GM19043 (cell line): ENCODE results near the gene IRAK1.

ENCODE experiments used
- ATAC-seq: cut with Tn5 transposase; IDR thresholded peaks from one replicate; pipeline ENCODE4 v1.9.1; 2021; ENCODE audit warnings: low read depth; ENCODE audit not compliant: unreplicated experiment

IRAK1 gene

DNA sequence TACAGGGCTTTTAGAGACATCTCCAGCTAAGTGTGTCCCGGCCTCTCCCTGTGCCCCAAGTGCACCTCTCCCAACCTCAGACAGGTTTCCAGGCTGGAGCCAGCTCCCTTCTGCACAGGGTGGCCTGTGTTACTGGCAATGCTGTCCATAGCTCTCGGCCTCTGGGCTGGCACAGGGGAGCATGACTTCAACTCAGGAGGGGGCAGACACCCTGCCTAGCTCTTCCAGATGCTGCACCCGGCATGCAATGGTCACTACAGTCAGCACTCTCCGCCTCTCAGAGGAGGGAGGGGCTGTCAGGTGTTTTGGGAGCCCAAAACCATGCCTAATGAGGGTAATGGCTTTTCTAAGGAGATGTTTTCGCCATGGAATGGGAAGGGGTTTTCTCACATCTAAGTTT, 2.4 kb upstream of the IRAK1 start:
- ATAC-seq, result no peak

- ATAC-seq, result no peak
Measured at GRCh38 chrX:154021131-154021611, 1.5 kb upstream of the IRAK1 start.

DNA sequence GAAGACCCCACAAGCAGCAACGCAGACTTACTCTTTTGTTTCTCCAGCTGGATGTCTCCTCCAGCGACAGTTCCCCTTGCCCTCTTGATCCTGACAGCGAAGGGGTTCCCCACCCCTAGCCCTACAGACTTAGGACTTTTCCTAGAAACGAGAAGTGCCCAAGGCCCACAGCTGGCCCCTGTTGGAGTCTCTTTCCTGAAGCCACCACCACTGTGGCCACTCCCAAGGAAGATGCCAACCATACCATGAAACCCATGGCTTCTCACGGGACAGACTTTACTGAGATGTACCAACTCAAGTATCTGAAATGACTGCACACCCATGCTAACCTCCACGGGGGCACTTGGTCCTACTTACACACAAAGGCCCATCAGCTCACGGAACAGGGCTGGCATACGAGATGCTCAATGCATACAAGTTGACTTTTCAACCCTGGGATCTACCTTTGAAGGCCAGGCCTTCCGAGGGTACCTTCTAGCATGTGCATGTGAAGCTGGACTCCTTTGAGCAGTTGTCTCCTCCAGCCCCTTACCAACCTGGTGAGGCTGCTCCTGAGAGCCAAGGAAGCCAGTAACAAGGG, 924 bp upstream of the IRAK1 start:
- no peak for ATAC-seq

DNA sequence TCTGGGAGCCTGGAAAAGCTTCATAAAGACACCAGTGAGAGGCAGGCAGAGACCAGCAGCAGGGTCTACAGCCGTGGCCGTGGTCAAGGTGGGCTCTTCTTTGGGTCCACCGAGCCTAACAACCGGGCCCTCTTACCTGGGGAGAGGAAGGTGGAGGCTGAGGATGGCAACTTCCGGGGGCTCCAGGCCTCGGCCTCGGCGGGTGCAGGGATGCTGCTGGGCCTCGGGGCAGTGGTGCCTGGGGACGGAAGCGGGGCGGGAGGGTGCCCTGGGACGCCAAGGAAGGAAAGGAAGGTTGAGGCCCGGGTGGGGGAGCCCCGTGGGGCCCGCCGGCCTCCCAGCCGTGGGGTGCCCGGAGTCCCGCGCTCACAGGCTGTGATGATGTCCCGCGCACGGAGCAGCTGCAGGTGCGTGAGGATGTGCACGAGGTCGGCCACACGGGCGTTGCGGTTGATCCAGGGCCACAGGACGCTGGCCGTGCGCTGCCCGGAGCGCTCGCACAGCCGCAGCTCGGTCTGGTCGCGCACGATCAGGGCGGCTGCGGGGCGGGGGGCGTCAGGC, 561 bp downstream of the IRAK1 start:
- ATAC-seq, result no peak

- no peak for ATAC-seq
Measured at GRCh38 chrX:154018518-154019060, 1.1 kb downstream of the IRAK1 start.

DNA sequence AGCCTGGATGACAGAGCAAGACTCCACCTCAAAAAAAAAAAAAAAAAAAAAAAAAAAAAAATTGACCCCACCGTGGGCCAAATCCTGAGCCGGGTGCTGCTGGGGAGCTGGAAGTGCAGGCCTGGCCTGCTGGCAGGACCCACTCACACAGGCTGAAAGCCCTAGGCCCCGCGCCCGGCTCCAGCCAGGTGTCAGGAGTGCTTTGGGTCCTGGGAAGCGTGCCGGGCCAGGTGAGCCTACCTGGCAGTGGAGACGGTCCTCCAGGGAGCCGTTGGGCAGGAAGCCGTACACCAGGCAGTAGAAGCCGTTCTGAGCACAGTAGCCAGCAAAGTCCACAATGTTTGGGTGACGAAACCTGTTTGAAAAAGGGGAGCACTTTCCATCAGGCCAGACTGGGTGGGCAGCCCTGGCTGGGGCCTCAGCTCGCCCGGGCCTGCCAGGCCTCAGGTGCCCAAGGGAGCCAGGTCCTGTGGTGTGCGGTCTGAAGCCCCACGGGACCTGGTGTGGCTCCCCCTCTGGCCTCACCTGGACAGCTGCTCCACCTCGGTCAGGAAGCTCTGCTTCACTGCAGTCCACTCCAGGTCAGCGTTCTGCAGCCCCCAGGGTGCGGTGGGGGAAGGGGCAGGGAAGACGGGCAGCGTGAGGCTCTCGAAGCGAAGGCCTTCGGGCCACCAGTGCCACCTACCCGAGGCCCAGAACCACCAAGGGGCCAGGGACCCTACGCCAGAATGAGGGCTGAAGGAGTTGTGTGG, 1.8 kb downstream of the IRAK1 start:
- ATAC-seq, result no peak

- no peak for ATAC-seq
Measured at GRCh38 chrX:154016366-154017076, 3.2 kb downstream of the IRAK1 start.

DNA sequence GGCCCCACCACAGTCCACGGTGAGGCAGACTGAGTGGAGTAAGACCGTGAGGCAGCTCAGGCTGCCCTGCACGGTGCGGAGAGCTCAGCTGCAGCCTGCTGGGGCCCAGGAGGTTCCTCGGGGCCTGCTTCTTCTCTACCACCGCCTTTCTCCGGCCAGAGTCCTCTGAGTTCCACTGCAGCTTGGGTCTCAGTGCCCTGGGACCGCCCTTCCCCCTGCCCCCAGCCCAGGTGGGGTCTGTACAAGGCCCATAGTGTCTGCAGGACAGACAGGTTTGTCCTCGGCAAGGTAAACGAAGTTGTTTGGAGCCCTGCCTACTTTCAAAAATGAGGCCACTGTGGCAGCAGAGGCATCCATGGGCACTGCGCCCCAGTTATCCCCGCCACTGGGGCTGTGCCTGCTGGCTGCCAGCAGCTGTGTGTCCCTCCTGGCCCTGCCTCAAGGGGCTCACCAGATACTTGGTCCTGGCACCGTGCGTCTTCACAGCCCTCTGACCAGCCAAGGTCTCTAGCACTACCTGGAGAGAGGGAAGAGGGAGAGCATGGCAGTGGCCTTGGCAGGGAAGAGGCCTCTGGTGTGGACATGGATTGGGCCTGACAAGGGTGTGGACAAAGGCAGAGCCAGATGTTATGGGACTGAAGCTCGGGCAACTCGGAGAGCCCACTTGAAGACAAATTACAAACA, 4.0 kb downstream of the IRAK1 start:
- ATAC-seq, result no peak

- ATAC-seq, result no peak
Measured at GRCh38 chrX:154014429-154015380, 5.0 kb downstream of the IRAK1 start.

DNA sequence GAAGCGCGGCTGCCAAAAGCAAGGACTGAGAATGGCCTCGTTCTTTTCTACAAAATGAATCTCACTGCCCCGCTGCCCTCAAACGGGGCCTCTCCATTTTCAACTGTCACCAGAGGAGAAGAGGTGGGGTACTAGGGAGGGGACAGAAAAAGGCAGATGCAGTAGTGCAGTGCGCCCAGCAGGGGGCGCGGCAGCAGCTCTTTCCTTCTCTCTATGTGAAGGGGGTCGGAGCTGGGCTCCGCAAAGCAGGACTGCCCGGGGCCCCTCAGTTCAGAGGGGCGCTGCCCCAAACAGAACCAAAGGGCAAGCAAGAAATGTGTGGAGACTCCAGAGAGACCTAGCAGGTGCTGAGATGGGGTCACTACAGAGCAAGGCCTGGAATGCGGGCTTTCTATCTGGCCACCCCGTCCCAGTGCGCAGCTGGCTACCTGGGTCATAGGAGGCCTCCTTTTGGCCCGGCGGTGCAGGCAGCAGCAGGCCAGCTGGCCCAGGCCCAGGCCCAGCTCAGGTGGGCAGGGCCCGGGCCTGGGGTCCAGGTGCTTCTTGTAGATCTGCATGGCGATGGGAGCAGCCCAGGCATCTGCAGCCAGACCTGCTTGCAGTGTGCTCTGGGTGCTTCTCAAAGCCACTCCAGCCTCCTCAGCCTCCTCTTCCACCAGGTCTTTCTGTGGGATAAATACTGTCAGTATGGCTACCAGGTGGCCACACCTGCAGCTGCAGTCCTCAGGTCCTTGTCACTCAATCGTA, 5.9 kb downstream of the IRAK1 start:
- no peak for ATAC-seq

DNA sequence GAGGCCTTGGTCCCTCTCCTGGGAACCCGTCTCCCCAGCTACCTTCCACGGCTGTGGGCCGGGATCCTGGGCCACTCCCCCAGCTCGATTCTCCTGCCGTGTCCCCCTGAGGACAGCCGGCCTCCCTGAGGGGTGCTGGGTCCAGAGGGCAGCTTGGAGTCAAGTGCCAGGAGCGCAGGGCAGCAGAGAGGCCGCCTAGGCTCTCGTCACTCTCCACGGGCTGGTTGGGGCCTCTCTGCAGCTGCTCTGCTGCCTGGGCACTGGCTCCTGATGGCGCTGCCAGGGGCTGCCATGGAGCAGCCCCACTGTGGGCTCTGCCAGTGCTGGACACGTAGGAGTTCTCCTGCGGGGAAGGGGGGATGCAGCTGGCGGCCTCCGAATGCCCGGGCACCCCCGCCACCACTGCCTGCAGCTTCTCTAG, 6.7 kb downstream of the IRAK1 start:
- no peak for ATAC-seq

GRCh38 chrX:154012336-154012991, 7.2 kb downstream of the IRAK1 start:
- no peak for ATAC-seq

DNA sequence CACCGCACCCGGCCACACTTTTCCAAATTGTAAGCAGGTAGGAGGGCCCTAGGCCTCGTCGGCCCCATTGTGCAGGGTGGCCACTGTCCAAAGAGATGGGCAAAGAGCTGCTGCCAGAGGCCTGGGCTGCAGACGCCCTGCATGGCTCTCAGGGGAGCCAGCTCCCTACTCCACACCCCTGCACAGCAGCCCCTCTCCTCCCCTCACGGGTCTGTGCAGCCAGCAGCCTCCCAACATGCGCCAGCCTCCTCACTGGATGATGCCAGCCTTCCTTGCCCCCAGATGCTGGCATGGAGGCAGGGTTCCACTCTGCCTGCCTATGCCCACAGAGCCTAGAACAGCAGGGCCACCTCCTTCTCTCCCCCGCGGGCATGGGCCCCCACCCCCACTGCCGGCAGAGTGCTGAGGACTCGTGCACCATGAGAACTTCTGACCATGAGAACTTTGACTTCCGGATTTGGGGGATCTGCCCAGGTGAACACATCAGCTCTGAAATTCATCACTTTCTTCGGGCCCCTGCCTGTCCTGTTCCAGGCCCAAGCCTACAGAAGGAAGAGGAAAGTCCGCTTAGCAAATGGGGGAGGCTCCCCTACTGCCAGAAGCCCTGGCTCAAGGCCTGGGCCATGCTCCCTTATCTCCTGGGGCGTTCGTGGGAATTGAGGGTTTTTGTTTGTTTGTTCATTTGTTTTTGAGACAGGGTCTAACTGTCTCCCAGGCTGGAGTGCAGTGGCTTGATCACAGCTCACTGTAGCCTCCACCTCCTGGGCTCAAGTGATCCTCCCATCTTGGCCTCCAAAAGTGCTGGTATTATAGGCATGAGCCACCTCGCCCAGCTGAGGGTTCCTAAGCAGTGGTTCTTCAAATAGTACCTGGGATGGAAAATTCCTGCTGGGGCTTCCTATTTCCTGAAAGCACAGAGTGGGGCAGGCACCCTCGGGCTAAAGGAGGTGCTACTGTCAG, 8.0 kb downstream of the IRAK1 start:
- no peak for ATAC-seq

- ATAC-seq, result no peak
Measured at GRCh38 chrX:154010330-154011087, 9.2 kb downstream of the IRAK1 start.

GRCh38 chrX:154008521-154008920, 11.2 kb downstream of the IRAK1 start:
- ATAC-seq, result no peak

- no peak for ATAC-seq
Measured at GRCh38 chrX:154006947-154007346, 12.8 kb downstream of the IRAK1 start.
